WTC11 (cell line): ENCODE data around the gene TBC1D4. TPM values are rescaled to one million over a fixed set of nuclear protein-coding genes. Genes with fewer than 3 reads are reported as not detected.

Experiments
- ATAC-seq: fragments of 200-7000 bp; cut with Tn5 transposase; 2 replicates; pipeline ENCODE4 v1.10.0; 2021; ENCODE audit warnings: mild to moderate bottlenecking, moderate library complexity
- CTCF ChIA-PET: fragments of 300-600 bp; sonication (Branson Sonifier 250); formaldehyde crosslinking; loops from one replicate; lab custom pipeline; 2021; ENCODE audit warnings: antibody characterized with exemption; lab: Charles Lee
- POLR2A ChIA-PET: fragments of 350-600 bp; sonication (Branson Sonifier 250); formaldehyde crosslinking; loops from one replicate; lab custom pipeline; 2021; ENCODE audit warnings: antibody characterized with exemption; lab: Charles Lee
- DNase-seq: peaks from one replicate; pipeline ENCODE4 v3.0.0; 2021; ENCODE audit warnings: low spot score
- H3K27ac Mint-ChIP-seq: 2 replicates; pipeline ENCODE4 v1.8.0; 2021; ENCODE audit warnings: mixed read lengths
- H3K27me3 Mint-ChIP-seq: 2 replicates; pipeline ENCODE4 v1.8.0; 2021; ENCODE audit warnings: low read depth, mild to moderate bottlenecking, moderate library complexity, mixed read lengths
- H3K36me3 Mint-ChIP-seq: 2 replicates; pipeline ENCODE4 v1.8.0; 2021; ENCODE audit warnings: mixed read lengths
- H3K4me1 Mint-ChIP-seq: 2 replicates; pipeline ENCODE4 v1.8.0; 2022; ENCODE audit warnings: mixed read lengths
- H3K4me3 Mint-ChIP-seq: 2 replicates; pipeline ENCODE4 v1.8.0; 2021; ENCODE audit warnings: mild to moderate bottlenecking, moderate library complexity, mixed read lengths
- H3K9me3 Mint-ChIP-seq: 2 replicates; pipeline ENCODE4 v1.8.0; 2021; ENCODE audit warnings: mixed read lengths
- CBFB ChIP-seq: sonication (generic); formaldehyde crosslinking; IDR thresholded peaks from 2 replicates; pipeline ENCODE4 v1.8.1; 2022; ENCODE audit warnings: mild to moderate bottlenecking, low read depth, missing genetic modification reagents
- ETV6 ChIP-seq: sonication (generic); formaldehyde crosslinking; IDR thresholded peaks from 2 replicates; pipeline ENCODE4 v1.8.1; 2022; ENCODE audit warnings: mild to moderate bottlenecking, missing genetic modification reagents
- FOXJ3 ChIP-seq: sonication (generic); formaldehyde crosslinking; IDR thresholded peaks from 2 replicates; pipeline ENCODE4 v1.9.0; 2021; ENCODE audit warnings: missing genetic modification reagents, mild to moderate bottlenecking, borderline replicate concordance
- GABPB1 ChIP-seq: sonication (generic); formaldehyde crosslinking; IDR thresholded peaks from 2 replicates; pipeline ENCODE4 v1.8.1; 2023; ENCODE audit warnings: mild to moderate bottlenecking, missing genetic modification reagents
- HMGA2 ChIP-seq: fragments of 250-450 bp; sonication (Bioruptor Pico); IDR thresholded peaks from 2 replicates; pipeline ENCODE4 v1.4.0; 2021; ENCODE audit warnings: mild to moderate bottlenecking, moderate library complexity
- IRF2 ChIP-seq: sonication (generic); formaldehyde crosslinking; IDR thresholded peaks from 2 replicates; pipeline ENCODE4 v1.8.0; 2022; ENCODE audit warnings: low read depth, missing genetic modification reagents, borderline replicate concordance
- RORB ChIP-seq: fragments of 250-450 bp; sonication (Bioruptor Pico); IDR thresholded peaks from 2 replicates; pipeline ENCODE4 v1.9.0; 2021; ENCODE audit warnings: mild to moderate bottlenecking
- SP1 ChIP-seq: sonication (generic); formaldehyde crosslinking; conservative IDR thresholded peaks from 2 replicates; pipeline ENCODE4 v1.8.1; 2022; ENCODE audit warnings: missing genetic modification reagents
- TEAD4 ChIP-seq: sonication (generic); formaldehyde crosslinking; IDR thresholded peaks from 2 replicates; pipeline ENCODE4 v1.8.0; 2022; ENCODE audit warnings: mild to moderate bottlenecking, missing genetic modification reagents
- ZNF263 ChIP-seq: sonication (generic); formaldehyde crosslinking; IDR thresholded peaks from 2 replicates; pipeline ENCODE4 v1.8.1; 2022; ENCODE audit warnings: low read depth, mild to moderate bottlenecking, moderate library complexity, missing genetic modification reagents
- total RNA-seq: library from RNA; stranded (reverse); gene quantifications from 3 replicates; pipeline ENCODE4 v1.2.3, GENCODE V29; 2021
- TF ChIP-seq, protein P1 (sequence below): fragments of 250-450 bp; sonication (Bioruptor Pico); IDR thresholded peaks from 2 replicates; pipeline ENCODE4 v1.9.0; 2021; ENCODE audit warnings: mild to moderate bottlenecking
- TF ChIP-seq, protein P2 (sequence below): sonication (generic); formaldehyde crosslinking; IDR thresholded peaks from 2 replicates; pipeline ENCODE4 v1.8.1; 2022; ENCODE audit warnings: missing genetic modification reagents, borderline replicate concordance
- TF ChIP-seq, protein P3 (sequence below): sonication (generic); formaldehyde crosslinking; IDR thresholded peaks from 2 replicates; pipeline ENCODE4 v1.8.1; 2023; ENCODE audit warnings: mild to moderate bottlenecking, moderate library complexity, missing genetic modification reagents
- TF ChIP-seq, protein P4 (sequence below): sonication (generic); formaldehyde crosslinking; IDR thresholded peaks from 2 replicates; pipeline ENCODE4 v1.8.0; 2023; ENCODE audit warnings: mild to moderate bottlenecking, missing genetic modification reagents
- TF ChIP-seq, protein P5 (sequence below): fragments of 250-450 bp; sonication (Bioruptor Pico); IDR thresholded peaks from 2 replicates; pipeline ENCODE4 v2.1.2; 2022; ENCODE audit warnings: mild to moderate bottlenecking, moderate library complexity

TBC1D4 gene
- total RNA-seq, 1 experiment from 2014 or later, result 37.1 TPM

DNA sequence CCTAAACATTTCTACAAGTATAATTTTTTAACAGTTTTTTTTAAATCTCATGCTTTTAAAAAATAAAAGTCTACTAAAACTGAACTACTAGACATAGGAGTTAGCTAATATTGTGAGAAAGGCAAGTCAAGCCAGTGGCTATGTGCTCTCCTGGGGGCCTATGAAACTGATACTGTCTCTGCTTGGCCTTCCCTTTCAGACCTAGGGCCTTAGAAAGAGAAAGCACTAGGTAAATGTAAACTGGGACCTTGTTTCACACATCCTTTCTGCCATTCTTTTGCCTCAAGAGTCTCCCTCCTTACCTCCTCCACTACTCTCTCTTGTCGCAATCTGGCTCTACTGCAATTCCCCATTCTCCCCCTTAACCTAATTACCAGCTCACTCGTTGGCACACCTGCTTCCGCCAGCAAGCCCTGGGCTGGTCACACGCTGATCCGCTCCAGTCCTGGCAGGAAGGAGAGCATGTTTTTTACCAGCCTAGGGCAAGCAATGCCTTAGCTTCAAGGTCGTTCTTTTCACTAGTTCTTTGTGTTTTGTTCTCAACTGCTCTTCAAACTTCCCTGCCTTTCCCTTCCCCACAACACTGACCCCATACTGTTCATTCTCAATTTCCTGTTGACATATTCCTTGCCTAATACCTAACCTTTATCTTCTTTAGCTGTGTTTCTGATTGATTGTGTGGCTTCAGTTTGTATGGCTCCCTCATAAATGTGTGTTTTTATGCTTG lies 23.1 kb downstream of the TBC1D4 start:
- DNase-seq, result peak; percentile 21
- H3K36me3 Mint-ChIP-seq, result peaks cover 7% of the 10 kb centered on the region

DNA sequence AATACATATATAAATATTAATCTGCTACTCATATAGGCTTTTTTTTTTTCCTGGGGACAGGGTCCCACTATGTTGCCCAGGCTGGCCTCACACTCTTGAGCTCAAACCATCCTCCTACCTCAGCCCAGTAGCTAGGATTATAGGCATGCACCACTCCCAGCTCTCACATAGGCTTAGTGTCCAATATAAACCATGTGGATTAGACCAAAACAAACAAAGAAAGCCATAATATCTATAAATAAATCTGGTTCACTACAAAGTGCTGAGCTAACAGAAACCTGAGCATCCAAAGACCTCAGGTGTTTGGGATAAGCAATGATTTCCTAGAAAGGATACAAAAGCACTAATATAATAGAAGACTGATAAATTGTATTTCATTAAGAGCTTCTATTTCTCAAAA lies 26.0 kb downstream of the TBC1D4 start:
- Mint-ChIP-seq H3K27me3 (no peaks in the 10 kb centered on the region), H3K4me1 (peaks cover 42% of the 10 kb centered on the region), H3K4me3 (no peak overlapping the region), H3K9me3 (peaks cover 3% of the 10 kb centered on the region; the same call in 1 of the 2 replicates), H3K27ac (no peak overlapping the region), H3K36me3 (0 out of 2 replicates have a peak, but pooled peaks cover 3% of the 10 kb centered on the region)
- CTCF ChIA-PET, result interaction anchor here (0.6 kb wide), 1 partner anchor 1381 kb away, joined by 3 read pairs; no protein-coding TSS in a partner anchor
- DNase-seq (no peak), ATAC-seq (no peak)
- TF ChIP-seq, protein P1, sequence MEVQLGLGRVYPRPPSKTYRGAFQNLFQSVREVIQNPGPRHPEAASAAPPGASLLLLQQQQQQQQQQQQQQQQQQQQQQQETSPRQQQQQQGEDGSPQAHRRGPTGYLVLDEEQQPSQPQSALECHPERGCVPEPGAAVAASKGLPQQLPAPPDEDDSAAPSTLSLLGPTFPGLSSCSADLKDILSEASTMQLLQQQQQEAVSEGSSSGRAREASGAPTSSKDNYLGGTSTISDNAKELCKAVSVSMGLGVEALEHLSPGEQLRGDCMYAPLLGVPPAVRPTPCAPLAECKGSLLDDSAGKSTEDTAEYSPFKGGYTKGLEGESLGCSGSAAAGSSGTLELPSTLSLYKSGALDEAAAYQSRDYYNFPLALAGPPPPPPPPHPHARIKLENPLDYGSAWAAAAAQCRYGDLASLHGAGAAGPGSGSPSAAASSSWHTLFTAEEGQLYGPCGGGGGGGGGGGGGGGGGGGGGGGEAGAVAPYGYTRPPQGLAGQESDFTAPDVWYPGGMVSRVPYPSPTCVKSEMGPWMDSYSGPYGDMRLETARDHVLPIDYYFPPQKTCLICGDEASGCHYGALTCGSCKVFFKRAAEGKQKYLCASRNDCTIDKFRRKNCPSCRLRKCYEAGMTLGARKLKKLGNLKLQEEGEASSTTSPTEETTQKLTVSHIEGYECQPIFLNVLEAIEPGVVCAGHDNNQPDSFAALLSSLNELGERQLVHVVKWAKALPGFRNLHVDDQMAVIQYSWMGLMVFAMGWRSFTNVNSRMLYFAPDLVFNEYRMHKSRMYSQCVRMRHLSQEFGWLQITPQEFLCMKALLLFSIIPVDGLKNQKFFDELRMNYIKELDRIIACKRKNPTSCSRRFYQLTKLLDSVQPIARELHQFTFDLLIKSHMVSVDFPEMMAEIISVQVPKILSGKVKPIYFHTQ (CRISPR knock-in tag), result no peak
- TF ChIP-seq ETV6, result no peak
- TF ChIP-seq, protein P2, sequence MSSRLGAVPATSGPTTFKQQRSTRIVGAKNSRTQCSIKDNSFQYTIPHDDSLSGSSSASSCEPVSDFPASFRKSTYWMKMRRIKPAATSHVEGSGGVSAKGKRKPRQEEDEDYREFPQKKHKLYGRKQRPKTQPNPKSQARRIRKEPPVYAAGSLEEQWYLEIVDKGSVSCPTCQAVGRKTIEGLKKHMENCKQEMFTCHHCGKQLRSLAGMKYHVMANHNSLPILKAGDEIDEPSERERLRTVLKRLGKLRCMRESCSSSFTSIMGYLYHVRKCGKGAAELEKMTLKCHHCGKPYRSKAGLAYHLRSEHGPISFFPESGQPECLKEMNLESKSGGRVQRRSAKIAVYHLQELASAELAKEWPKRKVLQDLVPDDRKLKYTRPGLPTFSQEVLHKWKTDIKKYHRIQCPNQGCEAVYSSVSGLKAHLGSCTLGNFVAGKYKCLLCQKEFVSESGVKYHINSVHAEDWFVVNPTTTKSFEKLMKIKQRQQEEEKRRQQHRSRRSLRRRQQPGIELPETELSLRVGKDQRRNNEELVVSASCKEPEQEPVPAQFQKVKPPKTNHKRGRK (CRISPR knock-in tag), result no peak
- TF ChIP-seq HMGA2 (CRISPR knock-in tag), result no peak
- TF ChIP-seq, protein P3, sequence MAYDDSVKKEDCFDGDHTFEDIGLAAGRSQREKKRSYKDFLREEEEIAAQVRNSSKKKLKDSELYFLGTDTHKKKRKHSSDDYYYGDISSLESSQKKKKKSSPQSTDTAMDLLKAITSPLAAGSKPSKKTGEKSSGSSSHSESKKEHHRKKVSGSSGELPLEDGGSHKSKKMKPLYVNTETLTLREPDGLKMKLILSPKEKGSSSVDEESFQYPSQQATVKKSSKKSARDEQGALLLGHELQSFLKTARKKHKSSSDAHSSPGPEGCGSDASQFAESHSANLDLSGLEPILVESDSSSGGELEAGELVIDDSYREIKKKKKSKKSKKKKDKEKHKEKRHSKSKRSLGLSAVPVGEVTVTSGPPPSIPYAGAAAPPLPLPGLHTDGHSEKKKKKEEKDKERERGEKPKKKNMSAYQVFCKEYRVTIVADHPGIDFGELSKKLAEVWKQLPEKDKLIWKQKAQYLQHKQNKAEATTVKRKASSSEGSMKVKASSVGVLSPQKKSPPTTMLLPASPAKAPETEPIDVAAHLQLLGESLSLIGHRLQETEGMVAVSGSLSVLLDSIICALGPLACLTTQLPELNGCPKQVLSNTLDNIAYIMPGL (CRISPR knock-in tag), result no peak
- no peak for TF ChIP-seq ZNF263 (CRISPR knock-in tag)
- TF ChIP-seq, protein P4, sequence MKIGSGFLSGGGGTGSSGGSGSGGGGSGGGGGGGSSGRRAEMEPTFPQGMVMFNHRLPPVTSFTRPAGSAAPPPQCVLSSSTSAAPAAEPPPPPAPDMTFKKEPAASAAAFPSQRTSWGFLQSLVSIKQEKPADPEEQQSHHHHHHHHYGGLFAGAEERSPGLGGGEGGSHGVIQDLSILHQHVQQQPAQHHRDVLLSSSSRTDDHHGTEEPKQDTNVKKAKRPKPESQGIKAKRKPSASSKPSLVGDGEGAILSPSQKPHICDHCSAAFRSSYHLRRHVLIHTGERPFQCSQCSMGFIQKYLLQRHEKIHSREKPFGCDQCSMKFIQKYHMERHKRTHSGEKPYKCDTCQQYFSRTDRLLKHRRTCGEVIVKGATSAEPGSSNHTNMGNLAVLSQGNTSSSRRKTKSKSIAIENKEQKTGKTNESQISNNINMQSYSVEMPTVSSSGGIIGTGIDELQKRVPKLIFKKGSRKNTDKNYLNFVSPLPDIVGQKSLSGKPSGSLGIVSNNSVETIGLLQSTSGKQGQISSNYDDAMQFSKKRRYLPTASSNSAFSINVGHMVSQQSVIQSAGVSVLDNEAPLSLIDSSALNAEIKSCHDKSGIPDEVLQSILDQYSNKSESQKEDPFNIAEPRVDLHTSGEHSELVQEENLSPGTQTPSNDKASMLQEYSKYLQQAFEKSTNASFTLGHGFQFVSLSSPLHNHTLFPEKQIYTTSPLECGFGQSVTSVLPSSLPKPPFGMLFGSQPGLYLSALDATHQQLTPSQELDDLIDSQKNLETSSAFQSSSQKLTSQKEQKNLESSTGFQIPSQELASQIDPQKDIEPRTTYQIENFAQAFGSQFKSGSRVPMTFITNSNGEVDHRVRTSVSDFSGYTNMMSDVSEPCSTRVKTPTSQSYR (CRISPR knock-in tag), result no peak
- no peak for TF ChIP-seq RORB (CRISPR knock-in tag)
- POLR2A ChIA-PET, result no interaction called here

More for the DNA sequence above, 23.1 kb downstream of the TBC1D4 start:
- ChIA-PET POLR2A (interaction anchor here (1.0 kb wide), 1 partner anchor 16 kb away, joined by 3 read pairs; no protein-coding TSS in a partner anchor), CTCF (interaction anchor here (2.1 kb wide), 1 partner anchor 23 kb away, joined by 11 read pairs; the partner anchor contains the start of gene TBC1D4)
- peak; percentile 88 for ATAC-seq
- Mint-ChIP-seq H3K27ac (peak overlapping the region; percentile 97), H3K9me3 (peaks cover 6% of the 10 kb centered on the region; the same call in 1 of the 2 replicates), H3K4me3 (peak overlapping the region; percentile 31), H3K27me3 (no peaks in the 10 kb centered on the region), H3K4me1 (peaks cover 56% of the 10 kb centered on the region)
- TF ChIP-seq FOXJ3 (no peak), IRF2 (CRISPR knock-in tag) (no peak), SP1 (CRISPR knock-in tag) (no peak), TEAD4 (CRISPR knock-in tag) (no peak), CBFB (CRISPR knock-in tag) (no peak), GABPB1 (peak; percentile 44; the same call in 1 of the 2 replicates)
- TF ChIP-seq, protein P5, sequence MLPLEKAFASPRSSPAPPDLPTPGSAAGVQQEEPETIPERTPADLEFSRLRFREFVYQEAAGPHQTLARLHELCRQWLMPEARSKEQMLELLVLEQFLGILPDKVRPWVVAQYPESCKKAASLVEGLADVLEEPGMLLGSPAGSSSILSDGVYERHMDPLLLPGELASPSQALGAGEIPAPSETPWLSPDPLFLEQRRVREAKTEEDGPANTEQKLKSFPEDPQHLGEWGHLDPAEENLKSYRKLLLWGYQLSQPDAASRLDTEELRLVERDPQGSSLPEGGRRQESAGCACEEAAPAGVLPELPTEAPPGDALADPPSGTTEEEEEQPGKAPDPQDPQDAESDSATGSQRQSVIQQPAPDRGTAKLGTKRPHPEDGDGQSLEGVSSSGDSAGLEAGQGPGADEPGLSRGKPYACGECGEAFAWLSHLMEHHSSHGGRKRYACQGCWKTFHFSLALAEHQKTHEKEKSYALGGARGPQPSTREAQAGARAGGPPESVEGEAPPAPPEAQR (CRISPR knock-in tag), result no peak
- TF ChIP-seq, all 79 proteins: peak for 1
